SK-N-SH (cell line): ENCODE measurements around the gene DHRSX. TPM values are rescaled to one million over a fixed set of nuclear protein-coding genes. Genes with fewer than 3 reads are reported as not detected.
"Not testable (repeated sequence)": the region's sequence is repeated elsewhere in the genome, so short reads cannot be mapped to it uniquely, and the experiment has no call there.

ENCODE experiments used
- CTCF ChIA-PET: fragments of 300-600, 350-600 bp; formaldehyde crosslinking; extraction: SDS; loops from one replicate; lab custom pipeline; 2021; lab: Yijun Ruan, JAX
- POLR2A ChIA-PET: fragments of 350-600 bp; sonication (Branson Sonifier 250); formaldehyde crosslinking; extraction: SDS; loops from one replicate; lab custom pipeline; 2020; ENCODE audit warnings: antibody characterized with exemption, inconsistent platforms; lab: Yijun Ruan, JAX
- DNase-seq: peaks from one replicate; pipeline ENCODE4 v3.0.0; 2012
- H2AFZ ChIP-seq: fragments of 200-600 bp; sonication (generic); 2 replicates; pipeline ENCODE4 v1.8.1; 2016; ENCODE audit warnings: antibody characterized with exemption, mild to moderate bottlenecking, low read depth
- H3F3A ChIP-seq: fragments of 200-600 bp; sonication (generic); replicated peaks from 2 replicates; pipeline ENCODE3; 2016; ENCODE audit warnings: antibody characterized with exemption, mild to moderate bottlenecking; ENCODE audit not compliant: insufficient read depth
- H3K27ac ChIP-seq, 2 experiments: fragments of 200-500 bp in 1 of 2; fragments of 200-600 bp in 1 of 2; sonication (Bioruptor generic) in 1 of 2; sonication (generic), shearing (Covaris generic) in 1 of 2; 2 replicates each; pipeline versions ENCODE4 v1.5.1 to v1.6.1; 2014 to 2016; ENCODE audit warnings: low read depth in 2 of 2, inconsistent platforms in 1 of 2, low read length in 1 of 2, mild to moderate bottlenecking in 1 of 2, mixed read lengths in 1 of 2
- H3K27me3 ChIP-seq: fragments of 200-600 bp; sonication (generic), shearing (Covaris generic); 2 replicates; pipeline ENCODE4 v1.6.1; 2016; ENCODE audit warnings: mixed run types; ENCODE audit not compliant: insufficient read depth
- H3K36me3 ChIP-seq, 2 experiments: fragments of 200-500 bp in 1 of 2; fragments of 200-600 bp in 1 of 2; sonication (Bioruptor generic) in 1 of 2; sonication (generic) in 1 of 2; replicated peaks in 1 of 2; 2 replicates each; pipeline versions ENCODE3 to v1.5.1; 2014 to 2016; ENCODE audit warnings: low read length in 1 of 2, mild to moderate bottlenecking in 1 of 2; ENCODE audit not compliant: insufficient read depth in 2 of 2, control insufficient read depth in 1 of 2
- H3K4me1 ChIP-seq, 2 experiments: fragments of 200-500 bp in 1 of 2; fragments of 200-600 bp in 1 of 2; sonication (Bioruptor generic) in 1 of 2; sonication (generic), shearing (Covaris generic) in 1 of 2; 2 replicates each; pipeline versions ENCODE4 v1.5.1 to v1.6.1; 2014 to 2016; ENCODE audit warnings: low read depth in 1 of 2, low read length in 1 of 2, mixed run types in 1 of 2; ENCODE audit not compliant: insufficient read depth in 2 of 2, control insufficient read depth in 1 of 2
- H3K4me2 ChIP-seq: fragments of 200-600 bp; sonication (generic), shearing (Covaris generic); 2 replicates; pipeline ENCODE4 v1.6.1; 2017; ENCODE audit warnings: mixed run types
- H3K4me3 ChIP-seq, 2 experiments: fragments of 200-500 bp in 1 of 2; fragments of 200-600 bp in 1 of 2; sonication (Bioruptor generic) in 1 of 2; sonication (generic), shearing (Covaris generic) in 1 of 2; 2 replicates each; pipeline versions ENCODE4 v1.5.1 to v1.8.1; 2014 to 2016; ENCODE audit warnings: low read depth in 2 of 2, inconsistent platforms in 1 of 2, low read length in 1 of 2, mild to moderate bottlenecking in 1 of 2, mixed read lengths in 1 of 2, moderate library complexity in 1 of 2
- H3K79me2 ChIP-seq: fragments of 200-600 bp; sonication (generic); 2 replicates; pipeline ENCODE4 v1.8.1; 2017; ENCODE audit warnings: mild to moderate bottlenecking; ENCODE audit not compliant: insufficient read depth
- H3K9ac ChIP-seq: fragments of 200-600 bp; sonication (generic); 2 replicates; pipeline ENCODE4 v1.6.1; 2017; ENCODE audit warnings: mixed run types
- H3K9me2 ChIP-seq: fragments of 200-600 bp; sonication (generic); 2 replicates; pipeline ENCODE4 v1.6.1; 2017; ENCODE audit warnings: mixed run types
- H3K9me3 ChIP-seq: fragments of 200-600 bp; sonication (generic); 2 replicates; pipeline ENCODE4 v1.6.1; 2017; ENCODE audit warnings: mixed run types, mild to moderate bottlenecking, moderate library complexity
- H4K20me1 ChIP-seq: fragments of 200-600 bp; sonication (generic); 2 replicates; pipeline ENCODE4 v1.6.1; 2017; ENCODE audit warnings: mild to moderate bottlenecking, mixed run types; ENCODE audit not compliant: insufficient read depth
- CHD2 ChIP-seq: fragments of 150-350 bp; IDR thresholded peaks from 2 replicates; pipeline ENCODE4 v1.6.1; 2018; ENCODE audit warnings: low read length; ENCODE audit not compliant: partially characterized antibody
- CTCF ChIP-seq: fragments of 200-600 bp; sonication (generic); IDR thresholded peaks from 2 replicates; pipeline ENCODE4 v1.6.1; 2017; ENCODE audit warnings: antibody characterized with exemption, mild to moderate bottlenecking, moderate library complexity
- ELF1 ChIP-seq: IDR thresholded peaks from 2 replicates; pipeline ENCODE4 v1.4.0; 2012
- EZH2phosphoT487 ChIP-seq: fragments of 200-600 bp; sonication (generic); IDR thresholded peaks from 2 replicates; pipeline ENCODE4 v1.6.1; 2017; ENCODE audit warnings: low read depth, mixed run types, mild to moderate bottlenecking, antibody characterized with exemption, moderate library complexity, borderline replicate concordance
- FOSL2 ChIP-seq: IDR thresholded peaks from 2 replicates; pipeline ENCODE4 v1.4.0; 2012; ENCODE audit warnings: low read depth, mild to moderate bottlenecking, moderate library complexity, borderline replicate concordance
- FOXJ3 ChIP-seq: sonication (generic); formaldehyde crosslinking; IDR thresholded peaks from 2 replicates; pipeline ENCODE4 v1.5.1; 2020; ENCODE audit warnings: mild to moderate bottlenecking, missing genetic modification reagents
- GABPA ChIP-seq: IDR thresholded peaks from 2 replicates; pipeline ENCODE4 v1.4.0; 2012; ENCODE audit warnings: low read depth, mild to moderate bottlenecking
- GATA2 ChIP-seq: sonication (generic); formaldehyde crosslinking; IDR thresholded peaks from 2 replicates; pipeline ENCODE4 v1.5.0; 2020; ENCODE audit warnings: mild to moderate bottlenecking, missing genetic modification reagents
- MXI1 ChIP-seq: IDR thresholded peaks from 2 replicates; pipeline ENCODE4 v1.6.1; 2012; ENCODE audit warnings: mild to moderate bottlenecking, low read depth, low read length, improper control_type of control experiment
- NFIC ChIP-seq: IDR thresholded peaks from 2 replicates; pipeline ENCODE4 v1.4.0; 2012; ENCODE audit warnings: borderline replicate concordance
- NRF1 ChIP-seq: IDR thresholded peaks from 2 replicates; pipeline ENCODE4 v1.6.1; 2012; ENCODE audit warnings: low read depth, mild to moderate bottlenecking, low read length
- POLR2AphosphoS5 ChIP-seq: IDR thresholded peaks from 2 replicates; pipeline ENCODE4 v1.6.1; 2012; ENCODE audit warnings: low read depth, low read length
- RFX5 ChIP-seq: IDR thresholded peaks from 2 replicates; pipeline ENCODE4 v1.6.1; 2012; ENCODE audit warnings: mild to moderate bottlenecking, improper control_type of control experiment, low read length
- SMC3 ChIP-seq: IDR thresholded peaks from 2 replicates; pipeline ENCODE4 v1.6.1; 2012; ENCODE audit warnings: low read depth, low read length, improper control_type of control experiment
- TAF1 ChIP-seq: IDR thresholded peaks from 2 replicates; pipeline ENCODE4 v1.6.1; 2012; ENCODE audit warnings: low read depth, mild to moderate bottlenecking, low read length, moderate library complexity, borderline replicate concordance
- TCF12 ChIP-seq: IDR thresholded peaks from 2 replicates; pipeline ENCODE4 v1.4.0; 2012
- TEAD4 ChIP-seq: IDR thresholded peaks from 2 replicates; pipeline ENCODE4 v1.4.0; 2012; ENCODE audit warnings: mild to moderate bottlenecking, borderline replicate concordance; ENCODE audit not compliant: insufficient read depth
- WGBS: methylation state at CpG from one replicate; pipeline ENCODE4 v1.1.6; 2017; ENCODE audit warnings: low lambda C conversion rate; 5-methylcytosine and 5-hydroxymethylcytosine counted together
- polyA plus RNA-seq, 3 experiments: library from polyadenylated mRNA; depleted of rRNA; stranded (reverse); fragments of >200 nt; gene quantifications; 2 replicates each; pipeline ENCODE4 v1.2.3, GENCODE V29; 2012
- TF ChIP-seq, protein P1 (sequence below): fragments of 150-350 bp; IDR thresholded peaks from 2 replicates; pipeline ENCODE4 v1.6.1; 2017; ENCODE audit warnings: antibody characterized with exemption, low read length, low read depth, borderline replicate concordance
- TF ChIP-seq, protein P2 (sequence below): IDR thresholded peaks from 2 replicates; pipeline ENCODE4 v1.6.1; 2012; ENCODE audit warnings: mild to moderate bottlenecking, low read depth, low read length, moderate library complexity

DHRSX gene
- polyA plus RNA-seq, 1 of the 3 experiments (the other 2 are of a cell fraction): 34.3 TPM

DNA sequence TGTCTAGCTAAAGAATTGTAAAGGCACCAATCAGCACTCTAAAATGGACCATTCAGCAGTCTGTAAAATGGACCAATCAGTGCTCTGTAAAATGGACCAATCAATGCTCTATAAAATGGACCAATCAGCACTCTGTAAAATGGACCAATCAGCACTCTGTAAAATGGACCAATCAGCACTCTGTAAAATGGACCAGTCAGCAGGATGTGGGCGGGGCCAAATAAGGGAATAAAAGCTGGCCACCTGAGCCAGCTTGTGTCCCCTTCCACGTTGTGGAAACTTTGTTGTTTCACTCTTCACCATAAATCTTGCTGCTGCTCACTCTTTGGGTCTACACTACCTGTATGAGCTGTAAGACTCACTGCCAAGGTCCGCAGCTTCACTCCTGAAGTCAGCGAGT lies 230.0 kb downstream of the DHRSX start:
- H3K4me1 ChIP-seq, H3K27ac ChIP-seq, H3K27me3 ChIP-seq, H3F3A ChIP-seq, H3K4me2 ChIP-seq, H3K9me3 ChIP-seq, H3K79me2 ChIP-seq, DNase-seq, POLR2A ChIA-PET, H3K9me2 ChIP-seq, H3K36me3 ChIP-seq, H3K9ac ChIP-seq, H2AFZ ChIP-seq, H3K4me3 ChIP-seq, CTCF ChIA-PET, H4K20me1 ChIP-seq: not testable (repeated sequence)
- WGBS: 94% methylated on average over 4 of the region's 4 CpGs

- no peaks in the 10 kb centered on the region for H3K79me2 ChIP-seq
- H3K4me3 ChIP-seq: no peak overlapping the region
- no peak overlapping the region for H3K27ac ChIP-seq
- TF ChIP-seq POLR2AphosphoS5 (no peak), FOXJ3 (no peak), TAF1 (no peak), SMC3 (no peak), TCF12 (no peak), MXI1 (no peak), CTCF (no peak), FOSL2 (no peak), ELF1 (no peak), NRF1 (no peak), TEAD4 (no peak), CHD2 (no peak), NFIC (no peak), RFX5 (no peak), GATA2 (CRISPR knock-in tag) (no peak), GABPA (no peak), EZH2phosphoT487 (no peak)
- TF ChIP-seq, protein P1, sequence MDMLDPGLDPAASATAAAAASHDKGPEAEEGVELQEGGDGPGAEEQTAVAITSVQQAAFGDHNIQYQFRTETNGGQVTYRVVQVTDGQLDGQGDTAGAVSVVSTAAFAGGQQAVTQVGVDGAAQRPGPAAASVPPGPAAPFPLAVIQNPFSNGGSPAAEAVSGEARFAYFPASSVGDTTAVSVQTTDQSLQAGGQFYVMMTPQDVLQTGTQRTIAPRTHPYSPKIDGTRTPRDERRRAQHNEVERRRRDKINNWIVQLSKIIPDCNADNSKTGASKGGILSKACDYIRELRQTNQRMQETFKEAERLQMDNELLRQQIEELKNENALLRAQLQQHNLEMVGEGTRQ: no peak
- TF ChIP-seq, protein P2, sequence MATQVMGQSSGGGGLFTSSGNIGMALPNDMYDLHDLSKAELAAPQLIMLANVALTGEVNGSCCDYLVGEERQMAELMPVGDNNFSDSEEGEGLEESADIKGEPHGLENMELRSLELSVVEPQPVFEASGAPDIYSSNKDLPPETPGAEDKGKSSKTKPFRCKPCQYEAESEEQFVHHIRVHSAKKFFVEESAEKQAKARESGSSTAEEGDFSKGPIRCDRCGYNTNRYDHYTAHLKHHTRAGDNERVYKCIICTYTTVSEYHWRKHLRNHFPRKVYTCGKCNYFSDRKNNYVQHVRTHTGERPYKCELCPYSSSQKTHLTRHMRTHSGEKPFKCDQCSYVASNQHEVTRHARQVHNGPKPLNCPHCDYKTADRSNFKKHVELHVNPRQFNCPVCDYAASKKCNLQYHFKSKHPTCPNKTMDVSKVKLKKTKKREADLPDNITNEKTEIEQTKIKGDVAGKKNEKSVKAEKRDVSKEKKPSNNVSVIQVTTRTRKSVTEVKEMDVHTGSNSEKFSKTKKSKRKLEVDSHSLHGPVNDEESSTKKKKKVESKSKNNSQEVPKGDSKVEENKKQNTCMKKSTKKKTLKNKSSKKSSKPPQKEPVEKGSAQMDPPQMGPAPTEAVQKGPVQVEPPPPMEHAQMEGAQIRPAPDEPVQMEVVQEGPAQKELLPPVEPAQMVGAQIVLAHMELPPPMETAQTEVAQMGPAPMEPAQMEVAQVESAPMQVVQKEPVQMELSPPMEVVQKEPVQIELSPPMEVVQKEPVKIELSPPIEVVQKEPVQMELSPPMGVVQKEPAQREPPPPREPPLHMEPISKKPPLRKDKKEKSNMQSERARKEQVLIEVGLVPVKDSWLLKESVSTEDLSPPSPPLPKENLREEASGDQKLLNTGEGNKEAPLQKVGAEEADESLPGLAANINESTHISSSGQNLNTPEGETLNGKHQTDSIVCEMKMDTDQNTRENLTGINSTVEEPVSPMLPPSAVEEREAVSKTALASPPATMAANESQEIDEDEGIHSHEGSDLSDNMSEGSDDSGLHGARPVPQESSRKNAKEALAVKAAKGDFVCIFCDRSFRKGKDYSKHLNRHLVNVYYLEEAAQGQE: no peak
- TF ChIP-seq, all 33 proteins: peak for 0
- Histone ChIP-seq H3K4me2 (no peak overlapping the region), H2AFZ (no peak overlapping the region), H3K4me1 (no peaks in the 10 kb centered on the region), H3K9me3 (no peaks in the 10 kb centered on the region), H3K36me3 (peaks cover 0 to 5% of the 10 kb centered on the region in 2 experiments), H3K27me3 (no peaks in the 10 kb centered on the region), H3F3A (no peaks in the 10 kb centered on the region), H3K9me2 (no peaks in the 10 kb centered on the region), H3K9ac (no peak overlapping the region), H4K20me1 (no peaks in the 10 kb centered on the region)
- ChIA-PET CTCF (no interaction called here), POLR2A (no interaction called here)
- DNase-seq: no peak
- WGBS: 93% methylated on average over 6 of the region's 8 CpGs
These were observed 232.9 kb downstream of the DHRSX start for GRCh38 chrX:2267890-2268289.
